GM23338 (cell line): ENCODE data around the gene DGCR8. TPM values are rescaled to one million over a fixed set of nuclear protein-coding genes. Genes with fewer than 3 reads are reported as not detected.

ENCODE experiments used
- ATAC-seq: fragments of 200-7000 bp; cut with Tn5 transposase; 3 replicates; pipeline ENCODE4 v1.9.1; 2020
- DNase-seq: peaks from one replicate; pipeline ENCODE4 v3.0.0-alpha.2; 2015; ENCODE audit warnings: low spot score
- H2AFZ ChIP-seq: fragments of 200-600 bp; sonication (generic); 2 replicates; pipeline ENCODE4 v1.8.0; 2016; ENCODE audit warnings: antibody characterized with exemption, mild to moderate bottlenecking, moderate library complexity
- H3F3A ChIP-seq: fragments of 200-600 bp; sonication (generic); replicated peaks from 2 replicates; pipeline ENCODE4 v1.8.0; 2017; ENCODE audit warnings: antibody characterized with exemption, mixed run types, low read depth
- H3K27ac ChIP-seq: fragments of 200-600 bp; sonication (generic); 2 replicates; pipeline ENCODE4 v1.6.1; 2016; ENCODE audit warnings: low read depth
- H3K27me3 ChIP-seq: fragments of 200-600 bp; sonication (generic); 2 replicates; pipeline ENCODE4 v1.8.0; 2016; ENCODE audit warnings: mild to moderate bottlenecking, mixed run types, moderate library complexity; ENCODE audit not compliant: insufficient read depth
- H3K36me3 ChIP-seq: fragments of 200-600 bp; sonication (generic); 2 replicates; pipeline ENCODE4 v1.8.0; 2016; ENCODE audit warnings: mild to moderate bottlenecking; ENCODE audit not compliant: insufficient read depth
- H3K4me1 ChIP-seq: fragments of 200-600 bp; sonication (generic); 2 replicates; pipeline ENCODE4 v1.8.0; 2016; ENCODE audit warnings: mild to moderate bottlenecking, moderate library complexity; ENCODE audit not compliant: insufficient read depth
- H3K4me2 ChIP-seq: fragments of 200-600 bp; sonication (generic); 2 replicates; pipeline ENCODE4 v1.7.1; 2017; ENCODE audit warnings: mixed run types
- H3K4me3 ChIP-seq: fragments of 200-600 bp; sonication (generic); 2 replicates; pipeline ENCODE4 v1.6.1; 2016; ENCODE audit warnings: mixed run types
- H3K79me2 ChIP-seq: fragments of 200-600 bp; sonication (generic); replicated peaks from 2 replicates; pipeline ENCODE4 v1.8.0; 2017; ENCODE audit warnings: mild to moderate bottlenecking; ENCODE audit not compliant: insufficient read depth
- H3K9me2 ChIP-seq: fragments of 200-600 bp; sonication (generic); 2 replicates; pipeline ENCODE4 v1.8.0; 2017; ENCODE audit not compliant: insufficient read depth
- H4K20me1 ChIP-seq: fragments of 200-600 bp; sonication (generic); replicated peaks from 2 replicates; pipeline ENCODE4 v1.8.0; 2017; ENCODE audit warnings: mild to moderate bottlenecking; ENCODE audit not compliant: insufficient read depth
- H3K27ac Mint-ChIP-seq: 2 replicates; pipeline ENCODE4 v1.8.0; 2020; ENCODE audit warnings: inconsistent platforms, mild to moderate bottlenecking, moderate library complexity, mixed read lengths
- H3K27me3 Mint-ChIP-seq: 3 replicates; pipeline ENCODE4 v1.8.0; 2022; ENCODE audit warnings: low read depth, mild to moderate bottlenecking, moderate library complexity, mixed read lengths, inconsistent platforms; ENCODE audit not compliant: insufficient read depth, poor library complexity
- H3K36me3 Mint-ChIP-seq: 3 replicates; pipeline ENCODE4 v1.8.0; 2021; ENCODE audit warnings: low read depth, mild to moderate bottlenecking, inconsistent platforms, moderate library complexity, mixed read lengths
- H3K4me1 Mint-ChIP-seq: 3 replicates; pipeline ENCODE4 v1.8.0; 2020; ENCODE audit warnings: mild to moderate bottlenecking, inconsistent platforms, mixed read lengths
- H3K4me3 Mint-ChIP-seq: 3 replicates; pipeline ENCODE4 v1.8.0; 2021; ENCODE audit warnings: moderate library complexity, mild to moderate bottlenecking, inconsistent platforms, mixed read lengths
- H3K9me3 Mint-ChIP-seq: 3 replicates; pipeline ENCODE4 v1.8.0; 2020; ENCODE audit warnings: moderate library complexity, mild to moderate bottlenecking, inconsistent platforms, mixed read lengths
- CREB1 ChIP-seq: fragments of 250-450 bp; sonication (Bioruptor Pico); IDR thresholded peaks from 2 replicates; pipeline ENCODE4 v1.5.0; 2020; ENCODE audit warnings: low read depth, mild to moderate bottlenecking, moderate library complexity
- EZH2phosphoT487 ChIP-seq: fragments of 200-600 bp; sonication (generic); IDR thresholded peaks from one replicate; pipeline ENCODE4 v1.8.1; 2018; ENCODE audit warnings: antibody characterized with exemption; ENCODE audit not compliant: unreplicated experiment
- JUNB ChIP-seq: IDR thresholded peaks from one replicate; pipeline ENCODE4 v1.6.1; 2016; ENCODE audit warnings: antibody characterized with exemption; ENCODE audit not compliant: unreplicated experiment
- NANOG ChIP-seq: IDR thresholded peaks from 2 replicates; pipeline ENCODE4 v1.6.1; 2016; ENCODE audit warnings: antibody characterized with exemption, borderline replicate concordance
- POLR2AphosphoS5 ChIP-seq: IDR thresholded peaks from 2 replicates; pipeline ENCODE4 v1.6.1; 2016; ENCODE audit warnings: antibody characterized with exemption, low read depth
- STAT1 ChIP-seq: IDR thresholded peaks from one replicate; pipeline ENCODE4 v1.6.1; 2016; ENCODE audit warnings: antibody characterized with exemption; ENCODE audit not compliant: unreplicated experiment
- ZNF114 ChIP-seq: fragments of 250-450 bp; sonication (Bioruptor Pico); IDR thresholded peaks from 2 replicates; pipeline ENCODE4 v1.5.0; 2020; ENCODE audit warnings: mild to moderate bottlenecking, moderate library complexity
- polyA plus RNA-seq: library from polyadenylated mRNA; unstranded; fragments of >200 nt; fragmentation: Nextera tagmentation; extraction: Ambion mirVana; gene quantifications from 2 replicates; pipeline ENCODE4 v1.2.1, GENCODE V29; 2016
- total RNA-seq: library from RNA; depleted of rRNA; stranded (reverse); fragments of >200 nt; shearing (Covaris generic); gene quantifications from 2 replicates; pipeline ENCODE4 v1.2.3, GENCODE V29; 2014
- TF ChIP-seq, protein P1 (sequence below): fragments of 250-450 bp; sonication (Bioruptor Pico); IDR thresholded peaks from 2 replicates; pipeline ENCODE4 v1.5.0; 2020; ENCODE audit warnings: mild to moderate bottlenecking, moderate library complexity
- TF ChIP-seq, protein P2 (sequence below): IDR thresholded peaks from 2 replicates; pipeline ENCODE4 v1.6.1; 2016; ENCODE audit warnings: antibody characterized with exemption

Gene DGCR8
- total and polyA plus RNA-seq, 2 experiments from 2014 or later = 12.2 to 48.9 TPM

DNA sequence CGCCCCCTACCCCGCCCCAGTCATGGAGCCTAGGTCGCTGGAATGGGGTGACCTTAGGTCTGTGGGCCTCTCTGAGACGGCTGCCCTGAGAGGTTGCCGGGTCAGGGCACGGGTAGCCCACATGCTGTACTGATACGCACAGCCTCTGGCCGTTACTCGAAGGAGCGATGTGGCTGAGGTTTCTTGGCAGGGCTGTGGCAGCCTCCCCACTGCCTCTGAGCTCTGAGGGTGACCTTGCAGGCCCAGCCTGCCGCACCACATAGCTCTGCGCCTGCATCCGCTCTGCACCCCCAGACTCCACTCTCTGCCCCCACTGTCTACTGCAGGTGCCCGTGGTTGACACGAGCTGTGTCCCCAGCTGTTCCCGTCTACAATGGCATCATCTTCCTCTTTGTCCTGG lies 58.8 kb downstream of the DGCR8 start (continued):
- TF ChIP-seq, protein P1, sequence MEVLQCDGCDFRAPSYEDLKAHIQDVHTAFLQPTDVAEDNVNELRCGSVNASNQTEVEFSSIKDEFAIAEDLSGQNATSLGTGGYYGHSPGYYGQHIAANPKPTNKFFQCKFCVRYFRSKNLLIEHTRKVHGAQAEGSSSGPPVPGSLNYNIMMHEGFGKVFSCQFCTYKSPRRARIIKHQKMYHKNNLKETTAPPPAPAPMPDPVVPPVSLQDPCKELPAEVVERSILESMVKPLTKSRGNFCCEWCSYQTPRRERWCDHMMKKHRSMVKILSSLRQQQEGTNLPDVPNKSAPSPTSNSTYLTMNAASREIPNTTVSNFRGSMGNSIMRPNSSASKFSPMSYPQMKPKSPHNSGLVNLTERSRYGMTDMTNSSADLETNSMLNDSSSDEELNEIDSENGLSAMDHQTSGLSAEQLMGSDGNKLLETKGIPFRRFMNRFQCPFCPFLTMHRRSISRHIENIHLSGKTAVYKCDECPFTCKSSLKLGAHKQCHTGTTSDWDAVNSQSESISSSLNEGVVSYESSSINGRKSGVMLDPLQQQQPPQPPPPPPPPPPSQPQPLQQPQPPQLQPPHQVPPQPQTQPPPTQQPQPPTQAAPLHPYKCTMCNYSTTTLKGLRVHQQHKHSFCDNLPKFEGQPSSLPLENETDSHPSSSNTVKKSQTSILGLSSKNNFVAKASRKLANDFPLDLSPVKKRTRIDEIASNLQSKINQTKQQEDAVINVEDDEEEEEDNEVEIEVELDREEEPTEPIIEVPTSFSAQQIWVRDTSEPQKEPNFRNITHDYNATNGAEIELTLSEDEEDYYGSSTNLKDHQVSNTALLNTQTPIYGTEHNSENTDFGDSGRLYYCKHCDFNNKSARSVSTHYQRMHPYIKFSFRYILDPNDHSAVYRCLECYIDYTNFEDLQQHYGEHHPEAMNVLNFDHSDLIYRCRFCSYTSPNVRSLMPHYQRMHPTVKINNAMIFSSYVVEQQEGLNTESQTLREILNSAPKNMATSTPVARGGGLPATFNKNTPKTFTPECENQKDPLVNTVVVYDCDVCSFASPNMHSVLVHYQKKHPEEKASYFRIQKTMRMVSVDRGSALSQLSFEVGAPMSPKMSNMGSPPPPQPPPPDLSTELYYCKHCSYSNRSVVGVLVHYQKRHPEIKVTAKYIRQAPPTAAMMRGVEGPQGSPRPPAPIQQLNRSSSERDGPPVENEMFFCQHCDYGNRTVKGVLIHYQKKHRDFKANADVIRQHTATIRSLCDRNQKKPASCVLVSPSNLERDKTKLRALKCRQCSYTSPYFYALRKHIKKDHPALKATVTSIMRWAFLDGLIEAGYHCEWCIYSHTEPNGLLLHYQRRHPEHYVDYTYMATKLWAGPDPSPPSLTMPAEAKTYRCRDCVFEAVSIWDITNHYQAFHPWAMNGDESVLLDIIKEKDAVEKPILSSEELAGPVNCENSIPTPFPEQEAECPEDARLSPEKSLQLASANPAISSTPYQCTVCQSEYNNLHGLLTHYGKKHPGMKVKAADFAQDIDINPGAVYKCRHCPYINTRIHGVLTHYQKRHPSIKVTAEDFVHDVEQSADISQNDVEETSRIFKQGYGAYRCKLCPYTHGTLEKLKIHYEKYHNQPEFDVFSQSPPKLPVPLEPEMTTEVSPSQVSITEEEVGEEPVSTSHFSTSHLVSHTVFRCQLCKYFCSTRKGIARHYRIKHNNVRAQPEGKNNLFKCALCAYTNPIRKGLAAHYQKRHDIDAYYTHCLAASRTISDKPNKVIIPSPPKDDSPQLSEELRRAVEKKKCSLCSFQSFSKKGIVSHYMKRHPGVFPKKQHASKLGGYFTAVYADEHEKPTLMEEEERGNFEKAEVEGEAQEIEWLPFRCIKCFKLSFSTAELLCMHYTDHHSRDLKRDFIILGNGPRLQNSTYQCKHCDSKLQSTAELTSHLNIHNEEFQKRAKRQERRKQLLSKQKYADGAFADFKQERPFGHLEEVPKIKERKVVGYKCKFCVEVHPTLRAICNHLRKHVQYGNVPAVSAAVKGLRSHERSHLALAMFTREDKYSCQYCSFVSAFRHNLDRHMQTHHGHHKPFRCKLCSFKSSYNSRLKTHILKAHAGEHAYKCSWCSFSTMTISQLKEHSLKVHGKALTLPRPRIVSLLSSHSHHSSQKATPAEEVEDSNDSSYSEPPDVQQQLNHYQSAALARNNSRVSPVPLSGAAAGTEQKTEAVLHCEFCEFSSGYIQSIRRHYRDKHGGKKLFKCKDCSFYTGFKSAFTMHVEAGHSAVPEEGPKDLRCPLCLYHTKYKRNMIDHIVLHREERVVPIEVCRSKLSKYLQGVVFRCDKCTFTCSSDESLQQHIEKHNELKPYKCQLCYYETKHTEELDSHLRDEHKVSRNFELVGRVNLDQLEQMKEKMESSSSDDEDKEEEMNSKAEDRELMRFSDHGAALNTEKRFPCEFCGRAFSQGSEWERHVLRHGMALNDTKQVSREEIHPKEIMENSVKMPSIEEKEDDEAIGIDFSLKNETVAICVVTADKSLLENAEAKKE (CRISPR knock-in tag) = no peak
- TF ChIP-seq EZH2phosphoT487 = no peak
- no peak for TF ChIP-seq JUNB

DNA sequence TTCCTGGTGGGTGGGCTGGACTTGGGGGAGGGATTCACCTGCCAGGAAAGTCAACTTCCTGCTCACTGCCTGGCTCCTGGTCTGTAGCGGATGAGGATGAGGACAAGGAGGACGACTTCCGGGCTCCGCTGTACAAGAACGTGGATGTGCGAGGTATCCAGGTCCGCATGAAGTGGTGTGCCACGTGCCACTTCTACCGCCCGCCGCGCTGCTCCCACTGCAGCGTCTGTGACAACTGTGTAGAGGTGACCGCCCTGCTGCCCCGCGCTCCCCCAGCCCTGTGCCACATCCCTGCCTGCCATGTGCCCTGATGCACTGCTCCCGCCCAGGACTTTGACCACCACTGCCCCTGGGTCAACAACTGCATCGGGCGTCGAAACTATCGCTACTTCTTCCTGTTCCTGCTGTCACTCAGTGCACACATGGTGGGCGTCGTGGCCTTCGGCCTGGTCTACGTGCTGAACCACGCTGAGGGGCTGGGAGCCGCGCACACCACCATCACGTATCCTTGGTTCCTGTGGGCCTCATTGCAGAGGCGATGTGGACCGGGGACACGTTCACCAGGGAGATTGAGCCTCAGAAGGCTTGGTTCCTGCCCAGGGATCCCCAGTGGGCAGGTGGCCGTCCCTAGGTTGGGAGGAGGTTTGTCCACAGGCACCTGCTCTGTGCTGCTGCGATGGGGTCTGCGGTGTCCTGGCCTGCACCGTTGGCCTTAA lies 59.5 kb downstream of the DGCR8 start:
- Mint-ChIP-seq H3K27ac (no peak overlapping the region), H3K36me3 (no peaks in the 10 kb centered on the region)
- H4K20me1 ChIP-seq = no peaks in the 10 kb centered on the region; the same call in 1 of the 2 replicates
- no peak for TF ChIP-seq POLR2AphosphoS5
- TF ChIP-seq JUNB = no peak
- no peak for TF ChIP-seq ZNF114 (CRISPR knock-in tag)
- no peak for TF ChIP-seq NANOG
- no peak for TF ChIP-seq STAT1
- TF ChIP-seq, protein P2, sequence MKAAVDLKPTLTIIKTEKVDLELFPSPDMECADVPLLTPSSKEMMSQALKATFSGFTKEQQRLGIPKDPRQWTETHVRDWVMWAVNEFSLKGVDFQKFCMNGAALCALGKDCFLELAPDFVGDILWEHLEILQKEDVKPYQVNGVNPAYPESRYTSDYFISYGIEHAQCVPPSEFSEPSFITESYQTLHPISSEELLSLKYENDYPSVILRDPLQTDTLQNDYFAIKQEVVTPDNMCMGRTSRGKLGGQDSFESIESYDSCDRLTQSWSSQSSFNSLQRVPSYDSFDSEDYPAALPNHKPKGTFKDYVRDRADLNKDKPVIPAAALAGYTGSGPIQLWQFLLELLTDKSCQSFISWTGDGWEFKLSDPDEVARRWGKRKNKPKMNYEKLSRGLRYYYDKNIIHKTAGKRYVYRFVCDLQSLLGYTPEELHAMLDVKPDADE = no peak
- TF ChIP-seq, protein P1 (CRISPR knock-in tag) = no peak
- TF ChIP-seq CREB1 (CRISPR knock-in tag) = no peak

More for the DNA sequence above, 59.5 kb downstream of the DGCR8 start:
- Histone ChIP-seq H3K4me2 (no peak overlapping the region), H3K79me2 (peaks cover 19% of the 10 kb centered on the region), H3K4me3 (no peak overlapping the region), H3K27ac (no peak overlapping the region), H3F3A (no peaks in the 10 kb centered on the region), H3K4me1 (no peaks in the 10 kb centered on the region), H3K36me3 (no peaks in the 10 kb centered on the region), H3K9me2 (no peaks in the 10 kb centered on the region), H3K27me3 (no peaks in the 10 kb centered on the region), H2AFZ (no peak overlapping the region)
- no peak overlapping the region for H3K4me3 Mint-ChIP-seq
- DNase-seq (no peak), ATAC-seq (no peak)
- H3K4me1 Mint-ChIP-seq = no peaks in the 10 kb centered on the region
- peaks cover 7% of the 10 kb centered on the region for H3K27me3 Mint-ChIP-seq
- H3K9me3 Mint-ChIP-seq = no peaks in the 10 kb centered on the region
